HEK293 (cell line): ENCODE results near the gene GJA10.

Source experiments
- CTCF ChIP-seq: fragments of 450-650 bp; formaldehyde crosslinking; IDR thresholded peaks from 2 replicates; pipeline ENCODE4 v1.5.1; 2016; ENCODE audit warnings: missing biosample characterization, missing genetic modification characterization
- TCF7L2 ChIP-seq: IDR thresholded peaks from 2 replicates; pipeline ENCODE4 v1.6.1; 2011; ENCODE audit warnings: low read depth, mild to moderate bottlenecking, inconsistent platforms, low read length, moderate library complexity, borderline replicate concordance
- YY1 ChIP-seq: fragments of 450-650 bp; formaldehyde crosslinking; IDR thresholded peaks from 2 replicates; pipeline ENCODE4 v1.5.1; 2018; ENCODE audit warnings: missing biosample characterization, missing genetic modification characterization
- ZNF121 ChIP-seq: fragments of 450-650 bp; formaldehyde crosslinking; IDR thresholded peaks from 2 replicates; pipeline ENCODE4 v1.5.1; 2016; ENCODE audit warnings: missing biosample characterization, missing genetic modification characterization
- ZNF350 ChIP-seq: fragments of 450-650 bp; formaldehyde crosslinking; IDR thresholded peaks from 2 replicates; pipeline ENCODE4 v1.5.0; 2017; ENCODE audit warnings: missing biosample characterization, mild to moderate bottlenecking, missing genetic modification characterization
- ZNF704 ChIP-seq: fragments of 450-650 bp; formaldehyde crosslinking; IDR thresholded peaks from 2 replicates; pipeline ENCODE4 v1.5.1; 2016; ENCODE audit warnings: missing biosample characterization, missing genetic modification characterization
- ZNF791 ChIP-seq: fragments of 450-650 bp; formaldehyde crosslinking; IDR thresholded peaks from 2 replicates; pipeline ENCODE4 v1.5.1; 2016; ENCODE audit warnings: missing biosample characterization, missing genetic modification characterization

DNA sequence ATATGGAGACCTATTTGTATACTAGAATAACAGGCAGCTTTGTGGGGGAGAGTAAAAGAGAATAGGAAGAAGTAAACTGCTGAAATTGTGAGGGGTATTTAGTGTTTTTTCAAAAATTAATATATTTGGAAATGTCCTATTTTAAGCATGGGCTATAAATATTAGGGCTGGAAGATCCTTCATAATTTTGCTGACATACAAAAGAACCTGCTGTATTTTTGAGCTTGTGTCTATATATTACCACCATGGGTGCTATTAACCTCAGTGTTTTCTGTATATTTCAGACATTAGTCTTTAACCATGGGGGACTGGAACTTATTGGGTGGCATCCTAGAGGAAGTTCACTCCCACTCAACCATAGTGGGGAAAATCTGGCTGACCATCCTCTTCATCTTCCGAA, at the start of gene GJA10:
- no peak for TF ChIP-seq CTCF (tag by site-specific recombination)
- no peak for TF ChIP-seq ZNF791 (tag by site-specific recombination)
- no peak for TF ChIP-seq YY1 (tag by site-specific recombination)
- TF ChIP-seq ZNF121: no peak
- TF ChIP-seq ZNF704 (tag by site-specific recombination): no peak
- no peak for TF ChIP-seq ZNF350 (tag by site-specific recombination)
- TF ChIP-seq TCF7L2: no peak
